NCI-H2107 treated with DMSO at 0.1 percent for 48 hours (cell line): ENCODE results near the gene REV3L.
"Not testable (repeated sequence)": the region's sequence is repeated elsewhere in the genome, so short reads cannot be mapped to it uniquely, and the experiment has no call there.

Source experiments
- DNase-seq: peaks from one replicate; lab custom pipeline; 2025; ENCODE audit not compliant: unreplicated experiment; lab: John Stamatoyannopoulos, UW

The REV3L gene

GRCh38 chr6:111381123-111381522 is 101.9 kb downstream of the REV3L start:
- DNase-seq: no peak

GRCh38 chr6:111379831-111380230 is 103.2 kb downstream of the REV3L start:
- no peak for DNase-seq

- no peak for DNase-seq
Measured at GRCh38 chr6:111379302-111379701, 103.7 kb downstream of the REV3L start.

GRCh38 chr6:111377558-111378120 is 105.4 kb downstream of the REV3L start:
- DNase-seq: no peak

GRCh38 chr6:111367393-111368088 is 115.5 kb downstream of the REV3L start:
- no peak for DNase-seq

GRCh38 chr6:111361648-111362047 is 121.4 kb downstream of the REV3L start:
- peak; percentile 13 for DNase-seq

- DNase-seq: no peak
Measured at GRCh38 chr6:111358454-111358853, 124.6 kb downstream of the REV3L start.

GRCh38 chr6:111357705-111358104 is 125.3 kb downstream of the REV3L start:
- DNase-seq: no peak

GRCh38 chr6:111356551-111356950 is 126.5 kb downstream of the REV3L start:
- DNase-seq: no peak

- DNase-seq: no peak
Measured at GRCh38 chr6:111354758-111355555, 128.1 kb downstream of the REV3L start.

GRCh38 chr6:111353912-111354462 is 129.0 kb downstream of the REV3L start:
- no peak for DNase-seq

GRCh38 chr6:111347589-111347988 is 135.4 kb downstream of the REV3L start:
- no peak for DNase-seq

GRCh38 chr6:111342913-111343312 is 140.1 kb downstream of the REV3L start:
- no peak for DNase-seq

- DNase-seq: no peak
Measured at GRCh38 chr6:111339294-111339693, 143.7 kb downstream of the REV3L start.

- no peak for DNase-seq
Measured at GRCh38 chr6:111338843-111339242, 144.2 kb downstream of the REV3L start.

- no peak for DNase-seq
Measured at GRCh38 chr6:111337829-111338236, 145.2 kb downstream of the REV3L start.

- no peak for DNase-seq
Measured at GRCh38 chr6:111329882-111330633, 153.0 kb downstream of the REV3L start.

GRCh38 chr6:111326563-111326962 is 156.5 kb downstream of the REV3L start:
- DNase-seq: no peak

- DNase-seq: no peak
Measured at GRCh38 chr6:111322145-111322544, 160.9 kb downstream of the REV3L start.

GRCh38 chr6:111307950-111308349 is 175.1 kb downstream of the REV3L start:
- not testable (repeated sequence) for DNase-seq

GRCh38 chr6:111307275-111307858 is 175.7 kb downstream of the REV3L start:
- DNase-seq: no peak
